ENCODE measurements around the gene CUL1.

The CUL1 gene

GRCh38 chr7:148717266-148717793, 18.6 kb downstream of the CUL1 start:
- no peak for DNase-seq

GRCh38 chr7:148718431-148718830, 19.7 kb downstream of the CUL1 start:
- DNase-seq = no peak

- no peak for DNase-seq
Measured at GRCh38 chr7:148719753-148720152, 21.1 kb downstream of the CUL1 start.

GRCh38 chr7:148720472-148720871, 21.8 kb downstream of the CUL1 start:
- no peak for DNase-seq

- no peak for DNase-seq
Measured at GRCh38 chr7:148721390-148721789, 22.7 kb downstream of the CUL1 start.

GRCh38 chr7:148722340-148723165, 23.9 kb downstream of the CUL1 start:
- DNase-seq = no peak

- no peak for DNase-seq
Measured at GRCh38 chr7:148723166-148723559, 24.5 kb downstream of the CUL1 start.

GRCh38 chr7:148723846-148724245, 25.1 kb downstream of the CUL1 start:
- DNase-seq = no peak

GRCh38 chr7:148726385-148726784, 27.7 kb downstream of the CUL1 start:
- no peak for DNase-seq

GRCh38 chr7:148727501-148728278, 29.0 kb downstream of the CUL1 start:
- no peak for DNase-seq

- DNase-seq = no peak
Measured at GRCh38 chr7:148729984-148730733, 31.5 kb downstream of the CUL1 start.

GRCh38 chr7:148732862-148733261, 34.2 kb downstream of the CUL1 start:
- no peak for DNase-seq

GRCh38 chr7:148733496-148733895, 34.8 kb downstream of the CUL1 start:
- DNase-seq = no peak

GRCh38 chr7:148735141-148735540, 36.4 kb downstream of the CUL1 start:
- no peak for DNase-seq

- DNase-seq = no peak
Measured at GRCh38 chr7:148735967-148736366, 37.3 kb downstream of the CUL1 start.

GRCh38 chr7:148738737-148739535, 40.2 kb downstream of the CUL1 start:
- no peak for DNase-seq

GRCh38 chr7:148746135-148746534, 47.4 kb downstream of the CUL1 start:
- DNase-seq = no peak

- DNase-seq = no peak
Measured at GRCh38 chr7:148747274-148747673, 48.6 kb downstream of the CUL1 start.

- no peak for DNase-seq
Measured at GRCh38 chr7:148750442-148751355, 52.0 kb downstream of the CUL1 start.

- no peak for DNase-seq
Measured at GRCh38 chr7:148753224-148753623, 54.5 kb downstream of the CUL1 start.

Measured in nucleus accumbens (tissue), 56 donors.